ENCODE measurements around the gene BTC.

- TF ChIP-seq CTCF (IDR thresholded peaks at IDR 0.05; ENCODE audit: low read depth, low read length, missing input control) (no peak), YY1 (IDR thresholded peaks at IDR 0.05) (no peak)
Measured at GRCh38 chr4:74838746-74839370, 44.5 kb upstream of the BTC start.
